Kidney capillary endothelial cell (primary cell): ENCODE data around the gene CCDC28A.

ENCODE experiments used
- DNase-seq: peaks from one replicate; pipeline ENCODE4 v3.0.0-alpha.2; 2018; ENCODE audit warnings: low spot score

The CCDC28A gene

DNA sequence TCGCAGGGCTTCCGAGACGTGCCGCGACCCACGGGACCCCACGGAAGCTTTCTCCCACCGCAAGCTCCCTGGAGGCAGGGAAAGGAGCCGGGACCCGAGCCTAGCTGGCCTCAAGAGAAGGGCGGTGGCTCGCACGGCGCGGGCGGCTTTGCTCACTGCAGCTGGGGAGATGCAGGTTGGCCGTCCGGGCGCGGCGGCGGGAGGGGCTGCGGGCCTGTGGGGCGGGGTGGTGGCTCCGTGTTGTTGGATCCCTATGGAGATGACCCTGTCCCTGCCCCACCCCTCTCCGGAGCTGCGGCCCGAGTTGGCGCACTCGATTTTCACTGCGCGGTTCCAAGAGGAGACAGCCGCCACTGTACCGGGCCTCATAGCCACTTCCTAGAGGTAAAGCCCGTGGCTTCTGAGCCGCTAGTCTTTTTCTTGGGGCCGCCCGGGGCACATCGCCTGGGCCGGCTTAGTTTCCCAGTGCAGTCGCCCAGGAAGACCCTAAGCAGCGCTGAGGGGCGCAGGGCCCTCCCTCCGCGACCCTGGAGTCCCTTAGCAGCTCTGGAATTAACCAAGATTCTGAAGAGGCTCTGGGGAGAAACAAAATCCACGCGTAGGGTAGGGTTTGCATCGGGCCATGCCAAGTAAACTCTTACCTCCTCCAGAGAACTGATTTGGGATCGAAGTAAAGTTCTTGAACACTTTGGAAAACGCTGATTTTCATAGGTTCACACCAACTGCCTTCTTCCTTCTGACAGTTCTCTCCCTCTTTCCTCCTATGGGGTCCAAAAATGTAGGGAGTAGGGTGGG, 22.4 kb downstream of the CCDC28A start, which contains the start of gene ECT2L:
Gene ECT2L (plus strand): TSS at position 279 of the 795 bp plus-strand sequence. CDS start 17,188 bp downstream, outside the sequence.
- DNase-seq, result no peak

GRCh38 chr6:138796771-138797170, 23.2 kb downstream of the CCDC28A start:
- DNase-seq, result no peak

DNA sequence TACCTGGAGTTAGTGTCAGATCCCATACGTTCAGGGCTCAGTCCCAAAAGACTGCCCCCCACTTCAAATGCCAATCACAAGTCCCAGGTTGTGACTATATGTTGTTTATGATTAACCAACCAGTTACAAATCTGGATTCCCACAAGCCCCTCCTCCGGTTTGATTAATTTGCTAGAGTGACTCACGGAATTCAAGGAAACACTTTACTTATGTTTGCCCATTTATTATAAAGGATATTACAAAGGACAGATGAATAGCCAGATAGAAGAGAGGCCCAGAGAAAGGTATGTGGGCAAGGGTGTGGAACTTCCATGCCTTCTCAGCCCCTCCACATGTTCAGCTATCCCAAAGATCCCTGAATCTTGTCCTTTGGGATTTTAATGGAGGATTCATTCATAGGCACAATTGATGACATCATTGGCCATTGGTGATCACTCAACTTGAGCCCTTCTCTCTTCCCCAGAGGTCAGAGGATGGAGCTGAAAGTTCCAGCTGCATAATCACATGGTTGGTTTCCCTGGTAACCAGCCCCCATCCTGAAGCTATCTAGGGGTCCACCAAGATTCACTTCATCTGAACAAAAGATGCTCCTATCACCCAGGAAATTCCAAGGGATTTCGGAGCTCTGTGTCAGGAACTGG, 24.4 kb downstream of the CCDC28A start:
- no peak for DNase-seq

DNA sequence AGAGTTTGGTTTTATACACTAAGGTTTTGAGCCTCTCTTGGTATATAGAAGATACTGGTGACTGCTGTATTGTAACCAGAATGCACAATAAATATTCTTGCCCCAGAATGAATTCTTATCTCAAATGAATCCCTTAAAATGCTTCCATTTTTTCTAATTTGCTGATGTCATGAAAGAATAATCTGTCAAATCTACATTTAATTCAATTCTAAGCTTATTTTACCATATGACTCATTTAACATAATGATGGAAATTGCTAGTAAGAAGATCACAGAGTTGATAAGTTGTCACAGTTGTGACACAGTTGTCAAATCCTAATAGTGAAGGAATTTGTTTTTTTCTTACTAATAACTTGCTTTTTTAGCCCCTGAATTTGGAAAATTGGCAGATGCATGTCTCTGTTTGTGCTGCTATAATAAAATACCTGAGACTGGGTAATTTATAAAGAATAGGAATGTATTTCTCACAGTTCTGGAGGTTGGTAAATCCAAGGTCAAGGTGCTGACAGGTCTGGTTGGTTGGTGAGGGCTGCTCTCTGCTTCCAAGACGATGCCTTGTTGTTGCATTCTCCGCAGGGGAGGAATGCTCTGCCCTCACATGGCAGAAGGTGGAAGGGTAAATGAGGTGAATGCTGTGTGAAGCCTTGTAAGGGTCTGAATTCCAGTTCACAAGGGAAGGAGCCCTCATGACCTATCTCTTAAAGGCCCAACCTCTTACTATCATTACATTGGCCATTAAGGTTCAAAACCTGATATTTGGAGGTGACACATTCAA, 27.0 kb downstream of the CCDC28A start:
- DNase-seq, result no peak

GRCh38 chr6:138803331-138803730, 29.8 kb downstream of the CCDC28A start:
- DNase-seq, result no peak

GRCh38 chr6:138803861-138804260, 30.3 kb downstream of the CCDC28A start:
- no peak for DNase-seq

GRCh38 chr6:138805016-138805765, 31.6 kb downstream of the CCDC28A start:
- no peak for DNase-seq

GRCh38 chr6:138806889-138807288, 33.3 kb downstream of the CCDC28A start:
- no peak for DNase-seq

DNA sequence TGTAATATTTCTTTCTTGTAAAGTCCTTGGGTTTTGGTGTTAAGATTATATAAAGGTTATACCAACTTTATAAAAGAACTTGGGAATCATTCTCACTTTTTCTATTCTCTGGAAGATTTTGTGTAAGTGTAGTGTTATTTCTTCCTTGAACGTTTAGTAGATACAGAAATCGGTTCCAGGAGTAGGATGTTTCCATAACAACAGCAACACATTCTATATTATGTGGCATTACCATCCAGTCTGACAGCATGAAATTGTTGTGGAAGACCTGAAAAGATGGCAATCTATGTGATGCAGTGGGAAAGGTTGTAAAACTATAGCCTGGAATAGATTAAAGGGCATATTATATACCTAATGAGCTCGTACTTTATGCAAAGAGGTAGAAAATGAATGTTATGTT, 36.1 kb downstream of the CCDC28A start:
- no peak for DNase-seq

DNA sequence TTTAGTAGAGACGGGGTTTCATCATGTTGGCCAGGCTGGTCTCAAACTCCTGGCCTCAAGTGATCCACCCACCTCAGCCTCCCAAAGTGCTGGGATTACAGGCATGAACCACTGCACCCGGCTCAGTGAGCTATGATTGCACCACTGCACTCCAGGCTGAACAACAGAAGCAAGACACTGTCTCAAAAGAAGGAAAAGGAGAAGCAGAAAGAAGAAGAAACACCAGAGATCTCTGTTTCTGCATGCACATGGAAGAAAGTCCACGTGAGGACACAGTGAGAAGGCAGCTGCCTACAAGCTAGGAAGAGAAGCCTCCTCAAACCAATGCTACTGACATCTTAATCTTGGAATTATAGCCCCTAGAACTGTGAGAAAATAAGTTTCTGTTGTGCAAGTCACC, 38.3 kb downstream of the CCDC28A start:
- no peak for DNase-seq

DNA sequence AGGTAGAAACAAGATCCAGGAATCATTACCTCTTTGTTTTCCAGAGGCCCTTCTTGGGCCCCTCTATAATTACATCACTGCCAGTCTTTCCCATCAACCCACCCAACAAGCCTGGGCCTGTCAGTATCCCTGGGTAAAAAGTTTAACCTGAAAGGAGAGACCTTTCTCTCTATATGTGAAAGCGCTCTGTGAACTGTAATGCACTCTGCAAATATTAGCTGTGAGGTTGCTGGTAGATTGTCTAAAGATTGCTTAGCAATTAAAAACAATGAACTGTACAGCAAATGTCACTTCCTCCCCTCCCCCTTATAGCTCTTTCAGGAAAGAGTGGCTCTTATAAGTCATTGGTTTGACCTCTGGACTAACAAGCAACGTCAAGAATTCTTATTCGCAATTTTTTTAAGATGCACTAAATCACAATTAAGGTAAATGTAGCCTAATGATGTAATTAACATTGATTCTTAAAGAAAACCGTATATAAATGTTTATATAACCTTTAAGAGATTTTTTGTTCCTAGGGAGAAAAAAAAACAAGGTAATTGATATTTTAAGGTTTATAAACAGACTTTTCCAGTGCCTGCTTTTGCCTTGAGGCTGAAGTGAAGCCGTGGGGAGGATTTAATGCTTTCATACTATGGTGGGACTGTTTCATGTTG, 40.7 kb downstream of the CCDC28A start:
- no peak for DNase-seq

DNA sequence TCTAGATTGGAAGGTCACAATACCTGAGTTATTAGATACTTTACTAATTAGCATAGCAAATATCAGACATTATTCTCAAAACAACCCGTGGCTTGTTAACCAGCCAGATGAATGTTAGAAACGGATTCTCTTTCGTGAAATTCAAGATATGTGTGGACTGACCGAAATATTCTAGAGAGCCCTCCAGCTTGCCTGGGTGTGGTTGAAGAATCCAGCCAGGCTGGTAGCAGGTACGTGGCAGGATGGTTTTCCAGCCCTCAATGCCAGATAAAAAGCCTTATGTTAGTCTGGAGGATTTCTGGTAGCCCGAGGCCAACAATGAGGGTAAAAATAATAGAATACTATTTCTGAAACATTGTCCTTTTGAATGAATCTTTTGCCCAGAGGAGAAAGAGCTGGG, 41.7 kb downstream of the CCDC28A start:
- DNase-seq, result no peak

DNA sequence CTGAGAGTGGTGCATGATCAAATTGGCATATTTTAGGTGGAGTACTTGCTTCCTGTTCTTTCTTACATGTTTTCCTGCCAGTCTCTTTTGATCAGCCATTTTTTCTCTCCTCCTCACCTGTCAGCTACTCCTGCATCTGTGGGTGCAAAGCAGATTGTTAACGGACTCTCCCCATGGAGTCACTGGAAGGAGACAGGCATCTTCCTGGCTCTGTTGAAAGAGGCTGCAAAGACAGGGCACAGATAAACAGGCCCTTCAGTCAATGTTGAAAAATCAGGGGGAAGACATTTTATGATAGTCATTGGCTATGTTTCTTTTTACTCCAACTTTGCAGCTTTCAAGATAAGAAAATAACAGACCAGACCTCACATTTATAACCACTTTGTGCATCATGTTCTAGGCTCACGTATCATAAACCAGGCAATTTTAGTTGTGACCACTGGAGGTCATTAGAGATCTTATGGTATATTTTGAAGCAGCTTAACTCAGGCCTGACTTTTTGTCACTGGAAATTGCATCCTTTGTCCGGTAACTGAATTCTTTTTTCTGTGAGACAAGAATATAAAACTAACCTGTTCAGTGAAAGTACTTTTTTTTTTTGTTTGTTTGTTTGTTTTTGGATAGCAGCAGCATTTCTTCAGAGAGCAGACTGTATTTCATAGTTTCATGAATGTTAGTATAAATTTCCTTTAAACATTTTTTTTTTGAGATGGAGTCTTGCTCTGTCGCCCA, 42.4 kb downstream of the CCDC28A start:
- DNase-seq, result peak; percentile 60

DNA sequence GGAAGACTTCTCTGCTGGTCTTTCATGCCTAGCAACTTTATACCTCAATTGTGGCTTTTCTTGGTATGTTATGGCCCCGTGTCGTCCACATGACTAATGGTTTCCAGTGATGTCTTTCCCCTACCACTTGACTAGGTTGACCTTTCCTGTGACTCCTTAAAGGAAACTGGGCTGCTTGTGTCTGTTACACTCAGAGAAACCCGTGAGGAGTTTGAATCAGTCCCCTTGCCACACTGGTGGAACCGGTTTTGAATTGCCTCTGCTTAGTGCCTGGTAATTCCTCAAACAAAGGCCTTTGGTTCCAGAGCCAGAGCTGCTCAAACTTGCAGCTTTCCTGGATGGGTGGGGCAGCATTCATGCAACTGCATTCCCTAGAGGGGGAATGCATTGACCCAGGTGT, 44.2 kb downstream of the CCDC28A start:
- DNase-seq, result peak; percentile 83

DNA sequence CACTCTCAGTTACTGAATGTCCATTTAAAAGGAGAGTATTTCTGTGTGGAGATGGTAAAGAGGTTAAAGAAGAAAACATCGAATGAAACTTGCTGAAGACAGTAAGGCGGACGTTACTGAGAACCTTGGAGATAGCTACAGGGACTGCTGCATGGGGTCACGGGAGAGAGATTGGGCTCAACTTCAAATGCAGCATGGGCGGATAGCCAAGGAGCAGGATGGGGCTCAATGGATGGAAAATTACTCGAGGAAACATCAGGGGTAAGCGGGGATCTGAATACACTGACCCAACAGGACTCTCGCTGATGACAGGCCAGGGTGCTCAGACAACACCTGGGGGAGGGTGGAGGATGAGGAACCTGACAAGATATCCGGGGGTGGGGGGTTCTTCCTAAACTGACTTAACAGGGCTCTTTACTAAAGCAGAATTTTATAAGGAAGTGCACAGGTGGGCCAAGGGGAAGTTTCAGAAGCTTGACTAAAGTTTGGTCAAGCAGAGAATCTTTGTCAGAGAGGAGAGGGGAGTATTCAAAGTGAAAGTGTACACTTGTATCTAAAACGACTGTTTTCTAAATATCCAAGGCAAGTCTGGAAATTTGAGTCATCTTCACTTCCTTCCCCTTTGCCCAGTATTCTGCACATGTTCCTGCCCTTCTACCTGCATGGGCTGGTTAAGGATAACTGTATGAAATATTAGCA, 45.1 kb downstream of the CCDC28A start:
- DNase-seq, result peak; percentile 40

- DNase-seq, result no peak
Observed at GRCh38 chr6:138821519-138821918, 48.0 kb downstream of the CCDC28A start.

- DNase-seq, result peak; percentile 80
Observed at GRCh38 chr6:138824482-138825144, 51.0 kb downstream of the CCDC28A start.

DNA sequence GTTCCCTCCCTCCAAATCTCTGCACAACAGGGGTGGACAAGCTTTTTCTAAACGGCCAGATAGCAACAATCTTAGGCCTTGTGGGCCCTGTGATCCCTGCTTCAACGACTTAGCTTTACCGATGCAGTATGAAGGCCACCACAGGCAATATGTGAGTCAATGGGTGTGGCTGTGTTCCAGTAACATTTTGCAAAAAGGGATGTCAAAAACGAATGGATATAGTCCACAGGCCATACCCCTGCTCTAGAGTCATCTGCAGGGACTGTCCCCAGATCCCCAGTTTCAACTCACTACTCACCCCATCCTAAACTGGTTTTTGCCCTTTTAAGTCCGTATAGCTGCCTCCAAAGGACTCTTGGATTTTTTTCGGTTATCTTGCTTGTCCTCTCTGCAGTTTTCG, 56.7 kb downstream of the CCDC28A start:
- no peak for DNase-seq

- no peak for DNase-seq
Observed at GRCh38 chr6:138832182-138832581, 58.6 kb downstream of the CCDC28A start.
